HCT116 (cell line): ENCODE data around the gene CEP97. TPM values are rescaled to one million over a fixed set of nuclear protein-coding genes. Genes with fewer than 3 reads are reported as not detected.

Source experiments
- ATAC-seq: fragments of 200-7000 bp; cut with Tn5 transposase; 2 replicates; pipeline ENCODE4 v1.9.1; 2020; ENCODE audit warnings: mild to moderate bottlenecking, moderate library complexity
- BruUV-seq: library from RNA; stranded (reverse); fragments of 400-500 nt; replicated peaks from 2 replicates; lab custom pipeline; 2021; lab: Mats Ljungman, UMichigan
- CTCF ChIA-PET: fragments of 300-600 bp; sonication (Branson Sonifier 250); formaldehyde crosslinking; loops from one replicate; lab custom pipeline; 2021; ENCODE audit warnings: antibody characterized with exemption; lab: Charles Lee
- POLR2A ChIA-PET: fragments of 300-600, 350-600 bp; sonication (Branson Sonifier 250); formaldehyde crosslinking; loops from one replicate; lab custom pipeline; 2021; ENCODE audit warnings: antibody characterized with exemption; lab: Charles Lee
- RAD21 ChIA-PET, 2 experiments: fragments of 300-600 bp; sonication (Branson Sonifier 250); formaldehyde crosslinking; loops; one replicate each; lab custom pipeline; 2023; ENCODE audit warnings: low total read pairs in 2 of 2; ENCODE audit not compliant: uncharacterized antibody in 2 of 2, unreplicated experiment in 2 of 2, low non-redundant PET in 1 of 2; lab: Charles Lee
- DNase-seq: peaks from one replicate; pipeline ENCODE4 v3.0.0-alpha.2; 2010; ENCODE audit warnings: low read depth, low spot score
- H2AFZ ChIP-seq: fragments of 200-600 bp; shearing (Covaris generic), sonication (generic); 2 replicates; pipeline ENCODE4 v1.6.1; 2017; ENCODE audit warnings: low read depth, mixed run types, mixed read lengths, antibody characterized with exemption, low read length; ENCODE audit not compliant: poor library complexity, severe bottlenecking
- H3K27ac ChIP-seq: 2 replicates; pipeline ENCODE4 v1.5.1; 2012; ENCODE audit warnings: low read depth, low read length
- H3K27me3 ChIP-seq: fragments of 200-600 bp; sonication (generic); 2 replicates; pipeline ENCODE4 v1.6.1; 2016; ENCODE audit warnings: mixed run types, low read length, mixed read lengths; ENCODE audit not compliant: insufficient read depth
- H3K36me3 ChIP-seq, 2 experiments: fragments of 200-500 bp in 1 of 2; fragments of 200-600 bp in 1 of 2; sonication (Bioruptor generic) in 1 of 2; sonication (generic) in 1 of 2; 2 replicates each; pipeline versions ENCODE4 v1.5.1 to v1.6.1; 2014 to 2016; ENCODE audit warnings: low read length in 2 of 2, inconsistent platforms in 1 of 2, mixed read lengths in 1 of 2, mixed run types in 1 of 2; ENCODE audit not compliant: insufficient read depth in 2 of 2, control insufficient read depth in 1 of 2
- H3K4me1 ChIP-seq, 2 experiments: fragments of 200-600 bp in 1 of 2; sonication (generic) in 1 of 2; 2 replicates each; pipeline versions ENCODE4 v1.5.1 to v1.6.1; 2012 to 2017; ENCODE audit warnings: low read length in 2 of 2, inconsistent platforms in 1 of 2, mild to moderate bottlenecking in 1 of 2, mixed read lengths in 1 of 2, mixed run types in 1 of 2, moderate library complexity in 1 of 2; ENCODE audit not compliant: insufficient read depth in 2 of 2, control insufficient read depth in 1 of 2
- H3K4me2 ChIP-seq: fragments of 200-600 bp; sonication (generic); 2 replicates; pipeline ENCODE4 v1.6.1; 2017; ENCODE audit warnings: mixed run types, low read length, mixed read lengths
- H3K4me3 ChIP-seq, 2 experiments: fragments of 200-600 bp in 1 of 2; sonication (generic) in 1 of 2; replicated peaks in 1 of 2; 2 replicates each; pipeline ENCODE4 v1.5.1; 2011 to 2016; ENCODE audit warnings: low read length in 2 of 2, control low read depth in 1 of 2, low read depth in 1 of 2, mild to moderate bottlenecking in 1 of 2, mixed read lengths in 1 of 2, mixed run types in 1 of 2
- H3K79me2 ChIP-seq: fragments of 200-600 bp; sonication (generic); 2 replicates; pipeline ENCODE4 v1.6.1; 2017; ENCODE audit warnings: mild to moderate bottlenecking, mixed run types, low read length, moderate library complexity, mixed read lengths; ENCODE audit not compliant: insufficient read depth
- H3K9ac ChIP-seq: fragments of 200-600 bp; sonication (generic); 2 replicates; pipeline ENCODE4 v1.6.1; 2016; ENCODE audit warnings: low read length, mixed read lengths
- H3K9me2 ChIP-seq: fragments of 200-600 bp; sonication (generic), shearing (Covaris generic); 2 replicates; pipeline ENCODE4 v1.6.1; 2017; ENCODE audit warnings: mixed run types, mild to moderate bottlenecking, moderate library complexity; ENCODE audit not compliant: insufficient read depth
- H3K9me3 ChIP-seq, 2 experiments: fragments of 200-500 bp in 1 of 2; fragments of 200-600 bp in 1 of 2; sonication (Bioruptor generic) in 1 of 2; sonication (generic) in 1 of 2; 2 replicates each; pipeline ENCODE4 v1.6.1; 2014 to 2017; ENCODE audit warnings: low read length in 2 of 2, mixed read lengths in 2 of 2, inconsistent platforms in 1 of 2, low read depth in 1 of 2, mild to moderate bottlenecking in 1 of 2, mixed run types in 1 of 2, moderate library complexity in 1 of 2; ENCODE audit not compliant: control insufficient read depth in 1 of 2, insufficient read depth in 1 of 2
- H4K20me1 ChIP-seq: fragments of 200-600 bp; sonication (generic), shearing (Covaris generic); 2 replicates; pipeline ENCODE4 v1.6.1; 2017; ENCODE audit warnings: mixed run types, mild to moderate bottlenecking, moderate library complexity; ENCODE audit not compliant: insufficient read depth
- ATF3 ChIP-seq: IDR thresholded peaks from 2 replicates; pipeline ENCODE4 v1.6.1; 2012
- CBX3 ChIP-seq: IDR thresholded peaks from 2 replicates; pipeline ENCODE4 v1.6.1; 2012; ENCODE audit warnings: low read depth
- CEBPB ChIP-seq: IDR thresholded peaks from 2 replicates; pipeline ENCODE4 v1.6.1; 2012; ENCODE audit warnings: low read depth
- CTCF ChIP-seq, 3 experiments: fragments of 200-600 bp in 1 of 3; sonication (generic) in 1 of 3; IDR thresholded peaks in 2 of 3; conservative IDR thresholded peaks in 1 of 3; 2 replicates each; pipeline ENCODE4 v1.5.1; 2012 to 2017; ENCODE audit warnings: low read depth in 2 of 3, low read length in 2 of 3, antibody characterized with exemption in 1 of 3, borderline replicate concordance in 1 of 3, control low read depth in 1 of 3, mild to moderate bottlenecking in 1 of 3, mixed read lengths in 1 of 3, mixed run types in 1 of 3, moderate library complexity in 1 of 3; ENCODE audit not compliant: insufficient read depth in 1 of 3
- EGR1 ChIP-seq: IDR thresholded peaks from 2 replicates; pipeline ENCODE4 v1.6.1; 2012; ENCODE audit warnings: low read depth
- ELF1 ChIP-seq: IDR thresholded peaks from 2 replicates; pipeline ENCODE4 v1.6.1; 2012; ENCODE audit warnings: low read depth, borderline replicate concordance
- EZH2phosphoT487 ChIP-seq: fragments of 200-600 bp; IDR thresholded peaks from 2 replicates; pipeline ENCODE4 v1.6.1; 2018; ENCODE audit warnings: antibody characterized with exemption, borderline replicate concordance
- FOSL1 ChIP-seq: IDR thresholded peaks from 2 replicates; pipeline ENCODE4 v1.6.1; 2012; ENCODE audit warnings: low read depth
- JUND ChIP-seq: IDR thresholded peaks from 2 replicates; pipeline ENCODE4 v1.6.1; 2012
- MAX ChIP-seq: IDR thresholded peaks from 2 replicates; pipeline ENCODE4 v1.6.1; 2012
- POLR2A ChIP-seq: IDR thresholded peaks from 2 replicates; pipeline ENCODE4 v1.7.0; 2011; ENCODE audit warnings: borderline replicate concordance; ENCODE audit not compliant: insufficient read depth, insufficient read length; ENCODE audit errors: extremely low read depth
- POLR2AphosphoS5 ChIP-seq: IDR thresholded peaks from 2 replicates; pipeline ENCODE4 v1.6.1; 2011; ENCODE audit warnings: mild to moderate bottlenecking, low read depth, low read length, moderate library complexity
- SIN3A ChIP-seq: IDR thresholded peaks from 2 replicates; pipeline ENCODE4 v1.6.1; 2012; ENCODE audit warnings: low read depth
- SP1 ChIP-seq: IDR thresholded peaks from 2 replicates; pipeline ENCODE4 v1.6.1; 2012; ENCODE audit warnings: low read depth
- SRF ChIP-seq: IDR thresholded peaks from 2 replicates; pipeline ENCODE4 v1.6.1; 2012; ENCODE audit warnings: low read depth
- TCF7L2 ChIP-seq: IDR thresholded peaks from 2 replicates; pipeline ENCODE4 v1.7.0; 2011; ENCODE audit warnings: borderline replicate concordance, inconsistent platforms; ENCODE audit not compliant: insufficient read depth, insufficient read length; ENCODE audit errors: extremely low read depth
- YY1 ChIP-seq: IDR thresholded peaks from 2 replicates; pipeline ENCODE4 v1.6.1; 2011; ENCODE audit warnings: low read length, low read depth, moderate library complexity, mild to moderate bottlenecking; ENCODE audit not compliant: insufficient replicate concordance; ENCODE audit errors: extremely low read depth
- ZBTB33 ChIP-seq: IDR thresholded peaks from 2 replicates; pipeline ENCODE4 v1.6.1; 2011; ENCODE audit warnings: mild to moderate bottlenecking, low read length, moderate library complexity; ENCODE audit not compliant: insufficient replicate concordance; ENCODE audit errors: extremely low read depth
- ZFX ChIP-seq: fragments of 450-650 bp; IDR thresholded peaks from 2 replicates; pipeline ENCODE4 v1.6.1; 2017
- ZNF274 ChIP-seq: fragments of 200-500 bp; sonication (Bioruptor generic); IDR thresholded peaks from 2 replicates; pipeline ENCODE4 v1.6.1; 2014; ENCODE audit warnings: mild to moderate bottlenecking, low read depth, low read length, inconsistent platforms
- intact Hi-C: fragments of 100-400 bp; cut with micrococcal nuclease; formaldehyde crosslinking; loops from 2 replicates; pipeline ENCODE4 v1.10.0; 2022
- total RNA-seq: library from RNA; stranded (reverse); gene quantifications from one replicate; pipeline ENCODE4 v1.2.1, GENCODE V29; 2021; ENCODE audit not compliant: unreplicated experiment

Gene CEP97
- total RNA-seq, 1 experiment from 2014 or later: 15.7 TPM

GRCh38 chr3:101779047-101779821 is 54.8 kb downstream of the CEP97 start, which contains the start of gene NXPE3:
TSS of gene NXPE3 (plus strand) at chr3:101779211. CDS start at chr3:101785597, 6,386 bp downstream.
- Histone ChIP-seq H3K27ac (peak within 1 kb of the TSS; percentile 60; the same call in 1 of the 2 replicates), H3K9ac (peak within 1 kb of the TSS; percentile 48)
- intact Hi-C loops: no loop called here

More at GRCh38 chr3:101779047-101779821, 54.8 kb downstream of the CEP97 start, which contains the start of gene NXPE3:
- Histone ChIP-seq H3K9me2 (no peaks in the 10 kb centered on the region), H3K4me3 (peak within 1 kb of the TSS; percentile 59 to 71), H3K4me2 (peak within 1 kb of the TSS; percentile 87), H3K36me3 (no peaks in the 10 kb centered on the region), H3K9me3 (no peaks in the 10 kb centered on the region), H3K27me3 (no peaks in the 10 kb centered on the region), H3K4me1 (peaks cover 10 to 23% of the 10 kb centered on the region in 2 experiments; a peak in 3 of 4 replicates), H2AFZ (peak within 1 kb of the TSS; percentile 82), H4K20me1 (no peaks in the 10 kb centered on the region), H3K79me2 (no peaks in the 10 kb centered on the region)
- ChIA-PET CTCF (interaction anchor here (0.9 kb wide), 1 partner anchor 24 kb away, joined by 3 read pairs; no protein-coding TSS in a partner anchor), RAD21 (no interaction called here), POLR2A (interaction anchor here (0.6 to 1.0 kb wide), 2 partner anchors 11 to 1238 kb away, joined by 3 read pairs; no protein-coding TSS in a partner anchor)
- BruUV-seq: no TSS peak
- ATAC-seq (peak; percentile 94), DNase-seq (peak; percentile 57)
- TF ChIP-seq FOSL1: no peak
- TF ChIP-seq JUND: no peak
- no peak for TF ChIP-seq EZH2phosphoT487
- TF ChIP-seq SRF: no peak
- TF ChIP-seq YY1: no peak
- TF ChIP-seq CBX3: no peak
- peak; percentile 86 for TF ChIP-seq MAX
- no peak for TF ChIP-seq POLR2A
- TF ChIP-seq SIN3A: no peak
- no peak for TF ChIP-seq ZBTB33
- no peak for TF ChIP-seq ATF3
- peak; percentile 47; the same call in 1 of the 2 replicates for TF ChIP-seq ZFX
- TF ChIP-seq TCF7L2: no peak
- peak; percentile 48 for TF ChIP-seq POLR2AphosphoS5
- no peak for TF ChIP-seq ZNF274
- no peak for TF ChIP-seq ELF1
- TF ChIP-seq SP1: no peak
- no peak for TF ChIP-seq CEBPB
- peak; percentile 64 for TF ChIP-seq EGR1
- TF ChIP-seq CTCF (IDR thresholded peaks at IDR 0.05 in 2 of 3, conservative IDR thresholded peaks at IDR 0.05 in 1 of 3; ENCODE audit: borderline replicate concordance in 1 of 3, insufficient read depth in 1 of 3, low read depth in 2 of 3, low read length in 2 of 3): no peak
